SK-N-SH (cell line): ENCODE measurements around the gene ESRP2. TPM values are rescaled to one million over a fixed set of nuclear protein-coding genes. Genes with fewer than 3 reads are reported as not detected.

Experiments
- CTCF ChIA-PET: fragments of 300-600, 350-600 bp; formaldehyde crosslinking; extraction: SDS; loops from one replicate; lab custom pipeline; 2021; lab: Yijun Ruan, JAX
- POLR2A ChIA-PET: fragments of 350-600 bp; sonication (Branson Sonifier 250); formaldehyde crosslinking; extraction: SDS; loops from one replicate; lab custom pipeline; 2020; ENCODE audit warnings: antibody characterized with exemption, inconsistent platforms; lab: Yijun Ruan, JAX
- DNase-seq: peaks from one replicate; pipeline ENCODE4 v3.0.0; 2012
- H2AFZ ChIP-seq: fragments of 200-600 bp; sonication (generic); 2 replicates; pipeline ENCODE4 v1.8.1; 2016; ENCODE audit warnings: antibody characterized with exemption, mild to moderate bottlenecking, low read depth
- H3F3A ChIP-seq: fragments of 200-600 bp; sonication (generic); replicated peaks from 2 replicates; pipeline ENCODE3; 2016; ENCODE audit warnings: antibody characterized with exemption, mild to moderate bottlenecking; ENCODE audit not compliant: insufficient read depth
- H3K27ac ChIP-seq, 2 experiments: fragments of 200-500 bp in 1 of 2; fragments of 200-600 bp in 1 of 2; sonication (Bioruptor generic) in 1 of 2; sonication (generic), shearing (Covaris generic) in 1 of 2; 2 replicates each; pipeline versions ENCODE4 v1.5.1 to v1.6.1; 2014 to 2016; ENCODE audit warnings: low read depth in 2 of 2, inconsistent platforms in 1 of 2, low read length in 1 of 2, mild to moderate bottlenecking in 1 of 2, mixed read lengths in 1 of 2
- H3K27me3 ChIP-seq: fragments of 200-600 bp; sonication (generic), shearing (Covaris generic); 2 replicates; pipeline ENCODE4 v1.6.1; 2016; ENCODE audit warnings: mixed run types; ENCODE audit not compliant: insufficient read depth
- H3K36me3 ChIP-seq, 2 experiments: fragments of 200-500 bp in 1 of 2; fragments of 200-600 bp in 1 of 2; sonication (Bioruptor generic) in 1 of 2; sonication (generic) in 1 of 2; replicated peaks in 1 of 2; 2 replicates each; pipeline versions ENCODE3 to v1.5.1; 2014 to 2016; ENCODE audit warnings: low read length in 1 of 2, mild to moderate bottlenecking in 1 of 2; ENCODE audit not compliant: insufficient read depth in 2 of 2, control insufficient read depth in 1 of 2
- H3K4me1 ChIP-seq, 2 experiments: fragments of 200-500 bp in 1 of 2; fragments of 200-600 bp in 1 of 2; sonication (Bioruptor generic) in 1 of 2; sonication (generic), shearing (Covaris generic) in 1 of 2; 2 replicates each; pipeline versions ENCODE4 v1.5.1 to v1.6.1; 2014 to 2016; ENCODE audit warnings: low read depth in 1 of 2, low read length in 1 of 2, mixed run types in 1 of 2; ENCODE audit not compliant: insufficient read depth in 2 of 2, control insufficient read depth in 1 of 2
- H3K4me2 ChIP-seq: fragments of 200-600 bp; sonication (generic), shearing (Covaris generic); 2 replicates; pipeline ENCODE4 v1.6.1; 2017; ENCODE audit warnings: mixed run types
- H3K4me3 ChIP-seq, 2 experiments: fragments of 200-500 bp in 1 of 2; fragments of 200-600 bp in 1 of 2; sonication (Bioruptor generic) in 1 of 2; sonication (generic), shearing (Covaris generic) in 1 of 2; 2 replicates each; pipeline versions ENCODE4 v1.5.1 to v1.8.1; 2014 to 2016; ENCODE audit warnings: low read depth in 2 of 2, inconsistent platforms in 1 of 2, low read length in 1 of 2, mild to moderate bottlenecking in 1 of 2, mixed read lengths in 1 of 2, moderate library complexity in 1 of 2
- H3K79me2 ChIP-seq: fragments of 200-600 bp; sonication (generic); 2 replicates; pipeline ENCODE4 v1.8.1; 2017; ENCODE audit warnings: mild to moderate bottlenecking; ENCODE audit not compliant: insufficient read depth
- H3K9ac ChIP-seq: fragments of 200-600 bp; sonication (generic); 2 replicates; pipeline ENCODE4 v1.6.1; 2017; ENCODE audit warnings: mixed run types
- H3K9me2 ChIP-seq: fragments of 200-600 bp; sonication (generic); 2 replicates; pipeline ENCODE4 v1.6.1; 2017; ENCODE audit warnings: mixed run types
- H3K9me3 ChIP-seq: fragments of 200-600 bp; sonication (generic); 2 replicates; pipeline ENCODE4 v1.6.1; 2017; ENCODE audit warnings: mixed run types, mild to moderate bottlenecking, moderate library complexity
- H4K20me1 ChIP-seq: fragments of 200-600 bp; sonication (generic); 2 replicates; pipeline ENCODE4 v1.6.1; 2017; ENCODE audit warnings: mild to moderate bottlenecking, mixed run types; ENCODE audit not compliant: insufficient read depth
- ELF1 ChIP-seq: IDR thresholded peaks from 2 replicates; pipeline ENCODE4 v1.4.0; 2012
- EZH2phosphoT487 ChIP-seq: fragments of 200-600 bp; sonication (generic); IDR thresholded peaks from 2 replicates; pipeline ENCODE4 v1.6.1; 2017; ENCODE audit warnings: low read depth, mixed run types, mild to moderate bottlenecking, antibody characterized with exemption, moderate library complexity, borderline replicate concordance
- FOSL2 ChIP-seq: IDR thresholded peaks from 2 replicates; pipeline ENCODE4 v1.4.0; 2012; ENCODE audit warnings: low read depth, mild to moderate bottlenecking, moderate library complexity, borderline replicate concordance
- GABPA ChIP-seq: IDR thresholded peaks from 2 replicates; pipeline ENCODE4 v1.4.0; 2012; ENCODE audit warnings: low read depth, mild to moderate bottlenecking
- GATA2 ChIP-seq: sonication (generic); formaldehyde crosslinking; IDR thresholded peaks from 2 replicates; pipeline ENCODE4 v1.5.0; 2020; ENCODE audit warnings: mild to moderate bottlenecking, missing genetic modification reagents
- MEF2A ChIP-seq: IDR thresholded peaks from 2 replicates; pipeline ENCODE4 v1.4.0; 2012; ENCODE audit warnings: low read depth, borderline replicate concordance
- NFIC ChIP-seq: IDR thresholded peaks from 2 replicates; pipeline ENCODE4 v1.4.0; 2012; ENCODE audit warnings: borderline replicate concordance
- POLR2AphosphoS5 ChIP-seq: IDR thresholded peaks from 2 replicates; pipeline ENCODE4 v1.6.1; 2012; ENCODE audit warnings: low read depth, low read length
- RAD21 ChIP-seq: IDR thresholded peaks from 2 replicates; pipeline ENCODE4 v1.6.1; 2012; ENCODE audit warnings: mild to moderate bottlenecking, low read length
- RCOR1 ChIP-seq: fragments of 150-350 bp; IDR thresholded peaks from 2 replicates; pipeline ENCODE4 v1.6.1; 2017; ENCODE audit warnings: antibody characterized with exemption, low read length
- RFX5 ChIP-seq: IDR thresholded peaks from 2 replicates; pipeline ENCODE4 v1.6.1; 2012; ENCODE audit warnings: mild to moderate bottlenecking, improper control_type of control experiment, low read length
- RXRA ChIP-seq: IDR thresholded peaks from 2 replicates; pipeline ENCODE4 v1.4.0; 2012; ENCODE audit warnings: low read depth, mild to moderate bottlenecking, borderline replicate concordance
- SIN3A ChIP-seq: IDR thresholded peaks from 2 replicates; pipeline ENCODE4 v1.6.1; 2012; ENCODE audit warnings: low read depth, mild to moderate bottlenecking, low read length, moderate library complexity, borderline replicate concordance
- TAF1 ChIP-seq: IDR thresholded peaks from 2 replicates; pipeline ENCODE4 v1.6.1; 2012; ENCODE audit warnings: low read depth, mild to moderate bottlenecking, low read length, moderate library complexity, borderline replicate concordance
- TCF12 ChIP-seq: IDR thresholded peaks from 2 replicates; pipeline ENCODE4 v1.4.0; 2012
- TEAD4 ChIP-seq: IDR thresholded peaks from 2 replicates; pipeline ENCODE4 v1.4.0; 2012; ENCODE audit warnings: mild to moderate bottlenecking, borderline replicate concordance; ENCODE audit not compliant: insufficient read depth
- WGBS: methylation state at CpG from one replicate; pipeline ENCODE4 v1.1.6; 2017; ENCODE audit warnings: low lambda C conversion rate; 5-methylcytosine and 5-hydroxymethylcytosine counted together
- polyA plus RNA-seq, 3 experiments: library from polyadenylated mRNA; depleted of rRNA; stranded (reverse); fragments of >200 nt; gene quantifications; 2 replicates each; pipeline ENCODE4 v1.2.3, GENCODE V29; 2012
- TF ChIP-seq, protein P1 (sequence below): IDR thresholded peaks from 2 replicates; pipeline ENCODE4 v1.6.1; 2012; ENCODE audit warnings: mild to moderate bottlenecking, low read depth, low read length, moderate library complexity
- TF ChIP-seq, protein P2 (sequence below): fragments of 150-350 bp; IDR thresholded peaks from 2 replicates; pipeline ENCODE4 v1.6.1; 2017; ENCODE audit warnings: antibody characterized with exemption, low read length, low read depth, borderline replicate concordance
- TF ChIP-seq, protein P3 (sequence below): fragments of 150-350 bp; IDR thresholded peaks from 2 replicates; pipeline ENCODE4 v1.6.1; 2016; ENCODE audit warnings: mild to moderate bottlenecking, low read depth, low read length
- TF ChIP-seq, protein P4 (sequence below): IDR thresholded peaks from 2 replicates; pipeline ENCODE4 v1.4.0; 2012; ENCODE audit warnings: low read depth
- TF ChIP-seq, protein P5 (sequence below): IDR thresholded peaks from 2 replicates; pipeline ENCODE4; 2012
- TF ChIP-seq, protein P6 (sequence below): fragments of 200-600 bp; sonication (generic); IDR thresholded peaks from 2 replicates; pipeline ENCODE4 v1.6.1; 2017; ENCODE audit warnings: antibody characterized with exemption, mild to moderate bottlenecking, moderate library complexity

The ESRP2 gene
- polyA plus RNA-seq, 1 of the 3 experiments (the other 2 are of a cell fraction) = 0.07 TPM

DNA sequence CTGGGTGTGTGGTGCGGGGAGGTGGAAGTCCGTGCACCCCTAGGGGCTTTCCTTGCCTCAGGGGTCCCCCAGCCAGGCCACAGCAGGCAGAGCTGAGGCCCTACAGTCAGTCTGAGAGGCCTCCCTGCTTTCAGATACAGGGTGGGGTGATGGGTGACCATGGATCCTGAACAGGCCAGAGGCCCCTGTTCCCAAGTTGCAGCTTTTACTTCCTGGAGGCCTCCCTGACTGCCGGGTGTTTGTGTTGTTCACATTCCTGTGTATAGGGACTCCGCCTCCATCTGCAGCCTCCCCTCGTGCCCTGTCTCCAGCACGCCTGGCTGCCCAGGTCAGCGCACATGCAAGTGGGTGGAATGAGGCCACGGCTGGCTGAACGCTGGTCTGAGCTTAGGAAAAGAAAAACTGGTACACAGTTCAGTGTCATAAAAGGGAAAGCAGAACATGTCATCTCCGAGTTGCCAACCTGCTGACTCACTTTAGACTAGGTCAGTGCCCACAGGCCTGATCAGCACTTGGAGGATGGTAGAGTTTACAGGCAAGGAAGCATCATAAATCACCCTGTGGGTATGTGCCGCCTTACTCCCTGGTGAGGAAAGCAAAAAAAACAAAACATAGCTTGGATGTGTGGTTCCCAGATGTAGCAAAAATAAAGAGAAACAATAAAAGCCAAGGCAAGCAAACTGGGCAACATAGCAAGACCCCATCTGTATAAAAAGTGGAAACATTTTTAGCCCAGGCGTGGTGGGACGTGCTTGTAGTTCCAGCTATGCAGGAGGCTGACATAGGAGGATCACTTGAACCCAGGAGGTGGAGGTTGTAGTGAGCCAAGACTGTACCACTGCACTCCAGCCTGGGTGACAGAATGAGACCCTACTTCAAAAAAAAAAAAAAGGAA is 22.2 kb upstream of the ESRP2 start:
- H3F3A ChIP-seq = peaks cover 17% of the 10 kb centered on the region
- WGBS = 68% methylated on average over 11 of the region's 13 CpGs
- H3K9me2 ChIP-seq = no peaks in the 10 kb centered on the region
- H4K20me1 ChIP-seq = no peaks in the 10 kb centered on the region
- ChIA-PET CTCF (interaction anchor here (0.9 to 13.8 kb wide), 2 partner anchors 10 to 73 kb away, joined by 3 to 355 read pairs; no protein-coding TSS in a partner anchor), POLR2A (interaction anchor here (0.9 kb wide), 1 partner anchor 14 kb away, joined by 3 read pairs; no protein-coding TSS in a partner anchor)
- H3K27ac ChIP-seq = peak overlapping the region in 1 of 2 experiments; percentile 55; a peak in 3 of 4 replicates
- TF ChIP-seq SIN3A = no peak
- no peak for TF ChIP-seq TEAD4
- TF ChIP-seq, protein P1, sequence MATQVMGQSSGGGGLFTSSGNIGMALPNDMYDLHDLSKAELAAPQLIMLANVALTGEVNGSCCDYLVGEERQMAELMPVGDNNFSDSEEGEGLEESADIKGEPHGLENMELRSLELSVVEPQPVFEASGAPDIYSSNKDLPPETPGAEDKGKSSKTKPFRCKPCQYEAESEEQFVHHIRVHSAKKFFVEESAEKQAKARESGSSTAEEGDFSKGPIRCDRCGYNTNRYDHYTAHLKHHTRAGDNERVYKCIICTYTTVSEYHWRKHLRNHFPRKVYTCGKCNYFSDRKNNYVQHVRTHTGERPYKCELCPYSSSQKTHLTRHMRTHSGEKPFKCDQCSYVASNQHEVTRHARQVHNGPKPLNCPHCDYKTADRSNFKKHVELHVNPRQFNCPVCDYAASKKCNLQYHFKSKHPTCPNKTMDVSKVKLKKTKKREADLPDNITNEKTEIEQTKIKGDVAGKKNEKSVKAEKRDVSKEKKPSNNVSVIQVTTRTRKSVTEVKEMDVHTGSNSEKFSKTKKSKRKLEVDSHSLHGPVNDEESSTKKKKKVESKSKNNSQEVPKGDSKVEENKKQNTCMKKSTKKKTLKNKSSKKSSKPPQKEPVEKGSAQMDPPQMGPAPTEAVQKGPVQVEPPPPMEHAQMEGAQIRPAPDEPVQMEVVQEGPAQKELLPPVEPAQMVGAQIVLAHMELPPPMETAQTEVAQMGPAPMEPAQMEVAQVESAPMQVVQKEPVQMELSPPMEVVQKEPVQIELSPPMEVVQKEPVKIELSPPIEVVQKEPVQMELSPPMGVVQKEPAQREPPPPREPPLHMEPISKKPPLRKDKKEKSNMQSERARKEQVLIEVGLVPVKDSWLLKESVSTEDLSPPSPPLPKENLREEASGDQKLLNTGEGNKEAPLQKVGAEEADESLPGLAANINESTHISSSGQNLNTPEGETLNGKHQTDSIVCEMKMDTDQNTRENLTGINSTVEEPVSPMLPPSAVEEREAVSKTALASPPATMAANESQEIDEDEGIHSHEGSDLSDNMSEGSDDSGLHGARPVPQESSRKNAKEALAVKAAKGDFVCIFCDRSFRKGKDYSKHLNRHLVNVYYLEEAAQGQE = no peak
- no peak for TF ChIP-seq MEF2A
- TF ChIP-seq, protein P2, sequence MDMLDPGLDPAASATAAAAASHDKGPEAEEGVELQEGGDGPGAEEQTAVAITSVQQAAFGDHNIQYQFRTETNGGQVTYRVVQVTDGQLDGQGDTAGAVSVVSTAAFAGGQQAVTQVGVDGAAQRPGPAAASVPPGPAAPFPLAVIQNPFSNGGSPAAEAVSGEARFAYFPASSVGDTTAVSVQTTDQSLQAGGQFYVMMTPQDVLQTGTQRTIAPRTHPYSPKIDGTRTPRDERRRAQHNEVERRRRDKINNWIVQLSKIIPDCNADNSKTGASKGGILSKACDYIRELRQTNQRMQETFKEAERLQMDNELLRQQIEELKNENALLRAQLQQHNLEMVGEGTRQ = no peak
- TF ChIP-seq, protein P3, sequence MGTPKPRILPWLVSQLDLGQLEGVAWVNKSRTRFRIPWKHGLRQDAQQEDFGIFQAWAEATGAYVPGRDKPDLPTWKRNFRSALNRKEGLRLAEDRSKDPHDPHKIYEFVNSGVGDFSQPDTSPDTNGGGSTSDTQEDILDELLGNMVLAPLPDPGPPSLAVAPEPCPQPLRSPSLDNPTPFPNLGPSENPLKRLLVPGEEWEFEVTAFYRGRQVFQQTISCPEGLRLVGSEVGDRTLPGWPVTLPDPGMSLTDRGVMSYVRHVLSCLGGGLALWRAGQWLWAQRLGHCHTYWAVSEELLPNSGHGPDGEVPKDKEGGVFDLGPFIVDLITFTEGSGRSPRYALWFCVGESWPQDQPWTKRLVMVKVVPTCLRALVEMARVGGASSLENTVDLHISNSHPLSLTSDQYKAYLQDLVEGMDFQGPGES = no peak
- TF ChIP-seq POLR2AphosphoS5 = no peak
- TF ChIP-seq EZH2phosphoT487 = no peak
- no peak for TF ChIP-seq GATA2 (CRISPR knock-in tag)
- no peak for TF ChIP-seq ELF1
- no peak for TF ChIP-seq RXRA
- TF ChIP-seq, protein P4, sequence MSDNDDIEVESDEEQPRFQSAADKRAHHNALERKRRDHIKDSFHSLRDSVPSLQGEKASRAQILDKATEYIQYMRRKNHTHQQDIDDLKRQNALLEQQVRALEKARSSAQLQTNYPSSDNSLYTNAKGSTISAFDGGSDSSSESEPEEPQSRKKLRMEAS = 0 out of 2 replicates have a peak, but pooled peaks have one; percentile 22
- peak; percentile 18; the same call in 1 of the 2 replicates for TF ChIP-seq FOSL2
- peak; percentile 34; the same call in 1 of the 2 replicates for TF ChIP-seq TCF12
- no peak for TF ChIP-seq RFX5
- TF ChIP-seq TAF1 = no peak
- no peak for TF ChIP-seq RAD21
- TF ChIP-seq RCOR1 = no peak
- TF ChIP-seq, protein P5, sequence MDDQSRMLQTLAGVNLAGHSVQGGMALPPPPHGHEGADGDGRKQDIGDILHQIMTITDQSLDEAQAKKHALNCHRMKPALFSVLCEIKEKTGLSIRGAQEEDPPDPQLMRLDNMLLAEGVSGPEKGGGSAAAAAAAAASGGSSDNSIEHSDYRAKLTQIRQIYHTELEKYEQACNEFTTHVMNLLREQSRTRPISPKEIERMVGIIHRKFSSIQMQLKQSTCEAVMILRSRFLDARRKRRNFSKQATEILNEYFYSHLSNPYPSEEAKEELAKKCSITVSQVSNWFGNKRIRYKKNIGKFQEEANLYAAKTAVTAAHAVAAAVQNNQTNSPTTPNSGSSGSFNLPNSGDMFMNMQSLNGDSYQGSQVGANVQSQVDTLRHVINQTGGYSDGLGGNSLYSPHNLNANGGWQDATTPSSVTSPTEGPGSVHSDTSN = peak; percentile 74
- TF ChIP-seq NFIC = no peak
- TF ChIP-seq GABPA = no peak
- TF ChIP-seq, protein P6, sequence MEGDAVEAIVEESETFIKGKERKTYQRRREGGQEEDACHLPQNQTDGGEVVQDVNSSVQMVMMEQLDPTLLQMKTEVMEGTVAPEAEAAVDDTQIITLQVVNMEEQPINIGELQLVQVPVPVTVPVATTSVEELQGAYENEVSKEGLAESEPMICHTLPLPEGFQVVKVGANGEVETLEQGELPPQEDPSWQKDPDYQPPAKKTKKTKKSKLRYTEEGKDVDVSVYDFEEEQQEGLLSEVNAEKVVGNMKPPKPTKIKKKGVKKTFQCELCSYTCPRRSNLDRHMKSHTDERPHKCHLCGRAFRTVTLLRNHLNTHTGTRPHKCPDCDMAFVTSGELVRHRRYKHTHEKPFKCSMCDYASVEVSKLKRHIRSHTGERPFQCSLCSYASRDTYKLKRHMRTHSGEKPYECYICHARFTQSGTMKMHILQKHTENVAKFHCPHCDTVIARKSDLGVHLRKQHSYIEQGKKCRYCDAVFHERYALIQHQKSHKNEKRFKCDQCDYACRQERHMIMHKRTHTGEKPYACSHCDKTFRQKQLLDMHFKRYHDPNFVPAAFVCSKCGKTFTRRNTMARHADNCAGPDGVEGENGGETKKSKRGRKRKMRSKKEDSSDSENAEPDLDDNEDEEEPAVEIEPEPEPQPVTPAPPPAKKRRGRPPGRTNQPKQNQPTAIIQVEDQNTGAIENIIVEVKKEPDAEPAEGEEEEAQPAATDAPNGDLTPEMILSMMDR = no peak
- no peak overlapping the region for H2AFZ ChIP-seq
- peaks cover 8 to 19% of the 10 kb centered on the region in 2 experiments for H3K36me3 ChIP-seq
- H3K4me1 ChIP-seq = peaks cover 0 to 6% of the 10 kb centered on the region in 2 experiments; a peak in 2 of 4 replicates
- no peaks in the 10 kb centered on the region for H3K27me3 ChIP-seq
- H3K9me3 ChIP-seq = no peaks in the 10 kb centered on the region
- H3K4me2 ChIP-seq = peak overlapping the region; percentile 12; the same call in 1 of the 2 replicates
- H3K79me2 ChIP-seq = no peaks in the 10 kb centered on the region; the same call in 1 of the 2 replicates
- peak overlapping the region; percentile 33 for H3K9ac ChIP-seq
- no peak overlapping the region for H3K4me3 ChIP-seq
- DNase-seq = no peak
